H9 (cell line): ENCODE measurements around the gene NEUROG1. TPM values are rescaled to one million over a fixed set of nuclear protein-coding genes. Genes with fewer than 3 reads are reported as not detected.

Experiments
- DNase-seq: peaks from one replicate; pipeline ENCODE4 v3.0.0-alpha.2; 2017
- H2AFZ ChIP-seq: one replicate; pipeline ENCODE4 v1.6.1; 2013; ENCODE audit warnings: mild to moderate bottlenecking, low read length, control low read depth, moderate library complexity
- H2AK5ac ChIP-seq: 2 replicates; pipeline ENCODE4 v1.6.1; 2013; ENCODE audit warnings: low read length, control low read depth, mixed read lengths; ENCODE audit not compliant: insufficient read length
- H2BK120ac ChIP-seq: one replicate; pipeline ENCODE4 v1.6.1; 2013; ENCODE audit warnings: low read depth, mild to moderate bottlenecking, low read length, control low read depth, inconsistent platforms; ENCODE audit not compliant: poor library complexity, severe bottlenecking
- H2BK12ac ChIP-seq: 2 replicates; pipeline ENCODE4 v1.6.1; 2013; ENCODE audit warnings: low read length, control low read depth, mixed read lengths, low read depth; ENCODE audit not compliant: insufficient read length
- H2BK15ac ChIP-seq: 2 replicates; pipeline ENCODE4 v1.6.1; 2013; ENCODE audit warnings: low read depth, low read length, control low read depth
- H2BK20ac ChIP-seq: one replicate; pipeline ENCODE4 v1.6.1; 2013; ENCODE audit warnings: low read depth, mild to moderate bottlenecking, low read length, control low read depth, inconsistent platforms; ENCODE audit not compliant: poor library complexity, severe bottlenecking
- H2BK5ac ChIP-seq: 2 replicates; pipeline ENCODE4 v1.6.1; 2013; ENCODE audit warnings: low read length, control low read depth, mixed read lengths; ENCODE audit not compliant: insufficient read length
- H3K14ac ChIP-seq: 2 replicates; pipeline ENCODE4 v1.6.1; 2013; ENCODE audit warnings: low read length, control low read depth; ENCODE audit not compliant: insufficient read depth
- H3K18ac ChIP-seq: 2 replicates; pipeline ENCODE4 v1.6.1; 2013; ENCODE audit warnings: low read depth, mild to moderate bottlenecking, mixed read lengths, low read length, control low read depth; ENCODE audit not compliant: insufficient read length
- H3K23ac ChIP-seq: 2 replicates; pipeline ENCODE4 v1.6.1; 2013; ENCODE audit warnings: low read length, control low read depth, mixed read lengths, low read depth; ENCODE audit not compliant: insufficient read length
- H3K23me2 ChIP-seq: 2 replicates; pipeline ENCODE4 v1.6.1; 2013; ENCODE audit warnings: low read depth, mild to moderate bottlenecking, mixed read lengths, low read length, control low read depth; ENCODE audit not compliant: insufficient read length, poor library complexity, severe bottlenecking
- H3K27ac ChIP-seq: 2 replicates; pipeline ENCODE4 v1.5.1; 2013; ENCODE audit warnings: low read length, control low read depth, mixed read lengths, low read depth; ENCODE audit not compliant: insufficient read length
- H3K27me3 ChIP-seq: 2 replicates; pipeline ENCODE4 v1.6.1; 2013; ENCODE audit warnings: low read length, control low read depth, inconsistent platforms; ENCODE audit not compliant: insufficient read depth
- H3K4ac ChIP-seq: 2 replicates; pipeline ENCODE4 v1.6.1; 2013; ENCODE audit warnings: low read depth, mild to moderate bottlenecking, control low read depth, inconsistent platforms, low read length, moderate library complexity
- H3K4me1 ChIP-seq: 2 replicates; pipeline ENCODE4 v1.6.1; 2013; ENCODE audit warnings: low read length, control low read depth, inconsistent platforms; ENCODE audit not compliant: insufficient read depth
- H3K4me2 ChIP-seq: 2 replicates; pipeline ENCODE4 v1.6.1; 2013; ENCODE audit warnings: low read length, control low read depth, mixed read lengths; ENCODE audit not compliant: insufficient read length, insufficient read depth
- H3K56ac ChIP-seq: 2 replicates; pipeline ENCODE4 v1.6.1; 2013; ENCODE audit warnings: low read depth, mild to moderate bottlenecking, mixed read lengths, low read length, control low read depth; ENCODE audit not compliant: insufficient read length
- H3K79me1 ChIP-seq: 2 replicates; pipeline ENCODE4 v1.6.1; 2013; ENCODE audit warnings: low read depth, mild to moderate bottlenecking, moderate library complexity, low read length, control low read depth, inconsistent platforms; ENCODE audit not compliant: insufficient read depth, poor library complexity, severe bottlenecking
- H3K79me2 ChIP-seq: 2 replicates; pipeline ENCODE4 v1.6.1; 2013; ENCODE audit warnings: low read length, control low read depth, inconsistent platforms; ENCODE audit not compliant: insufficient read depth
- H3K9ac ChIP-seq: 2 replicates; pipeline ENCODE4 v1.6.1; 2013; ENCODE audit warnings: low read length, control low read depth, mixed read lengths; ENCODE audit not compliant: insufficient read length; ENCODE audit errors: extremely low read depth
- H3K9me3 ChIP-seq: one replicate; pipeline ENCODE4 v1.6.1; 2013; ENCODE audit warnings: low read depth, low read length, inconsistent platforms; ENCODE audit not compliant: control insufficient read depth
- H3T11ph ChIP-seq: one replicate; pipeline ENCODE4 v1.6.1; 2013; ENCODE audit warnings: mild to moderate bottlenecking, low read length, control low read depth, inconsistent platforms
- H4K20me1 ChIP-seq: one replicate; pipeline ENCODE4 v1.6.1; 2013; ENCODE audit not compliant: control insufficient read depth, insufficient read length, insufficient read depth
- H4K5ac ChIP-seq: 2 replicates; pipeline ENCODE4 v1.6.1; 2013; ENCODE audit warnings: low read depth, mild to moderate bottlenecking, mixed read lengths, low read length, control low read depth; ENCODE audit not compliant: insufficient read length
- H4K8ac ChIP-seq: replicated peaks from 2 replicates; pipeline ENCODE4 v1.6.1; 2013; ENCODE audit warnings: low read length, control low read depth, mixed read lengths, low read depth; ENCODE audit not compliant: insufficient read length
- H4K91ac ChIP-seq: 2 replicates; pipeline ENCODE4 v1.6.1; 2013; ENCODE audit warnings: low read depth, mild to moderate bottlenecking, moderate library complexity, mixed read lengths, low read length, control low read depth; ENCODE audit not compliant: insufficient read length
- H3K27ac Mint-ChIP-seq, 3 experiments: 2 replicates in 2 of 3; 3 replicates in 1 of 3; pipeline ENCODE4 v1.8.0; 2020 to 2021; ENCODE audit warnings: mixed read lengths in 3 of 3, mild to moderate bottlenecking in 1 of 3, moderate library complexity in 1 of 3
- H3K27me3 Mint-ChIP-seq: 2 replicates; pipeline ENCODE4 v1.8.0; 2021; ENCODE audit warnings: low read depth, mild to moderate bottlenecking, moderate library complexity, mixed read lengths
- H3K36me3 Mint-ChIP-seq, 3 experiments: 2 replicates in 2 of 3; 3 replicates in 1 of 3; pipeline ENCODE4 v1.8.0; 2020 to 2021; ENCODE audit warnings: low read depth in 3 of 3, mixed read lengths in 3 of 3; ENCODE audit not compliant: insufficient read depth in 1 of 3
- H3K4me1 Mint-ChIP-seq, 2 experiments: 2 replicates each; pipeline ENCODE4 v1.8.0; 2020; ENCODE audit warnings: mixed read lengths in 2 of 2
- H3K4me3 Mint-ChIP-seq, 2 experiments: 2 replicates in 1 of 2; 3 replicates in 1 of 2; pipeline ENCODE4 v1.8.0; 2020 to 2021; ENCODE audit warnings: mild to moderate bottlenecking in 2 of 2, mixed read lengths in 2 of 2, moderate library complexity in 1 of 2
- H3K9me3 Mint-ChIP-seq, 2 experiments: 2 replicates in 1 of 2; 3 replicates in 1 of 2; pipeline ENCODE4 v1.8.0; 2020; ENCODE audit warnings: mild to moderate bottlenecking in 2 of 2, mixed read lengths in 2 of 2, moderate library complexity in 1 of 2
- CTCF ChIP-seq: fragments of 200-600 bp; sonication (generic); conservative IDR thresholded peaks from 3 replicates; pipeline ENCODE4 v1.8.0; 2021; ENCODE audit warnings: antibody characterized with exemption, mild to moderate bottlenecking
- WGBS: extraction: QIAGEN DNeasy Blood & Tissue Kit; methylation state at CpG from one replicate; pipeline ENCODE4 v1.1.7; 2013; ENCODE audit warnings: missing lambda C conversion rate, low lambda C conversion rate, mixed read lengths; ENCODE audit not compliant: insufficient read length; ENCODE audit errors: extremely low coverage; 5-methylcytosine and 5-hydroxymethylcytosine counted together
- total RNA-seq: library from RNA; stranded (reverse); gene quantifications from 2 replicates; pipeline ENCODE4 v1.2.1, GENCODE V29; 2021

NEUROG1 gene
- total RNA-seq, 1 experiment from 2014 or later = not detected

GRCh38 chr5:135538261-135538660 lies 2.5 kb upstream of the NEUROG1 start:
- Histone ChIP-seq H3K4ac (no peak overlapping the region), H3K4me2 (no peak overlapping the region), H2AFZ (no peak overlapping the region), H3K27ac (no peak overlapping the region), H4K91ac (no peak overlapping the region), H4K8ac (no peak overlapping the region), H3K56ac (no peak overlapping the region), H3K23me2 (peaks cover 13% of the 10 kb centered on the region), H2BK120ac (no peak overlapping the region), H2BK15ac (no peak overlapping the region), H2BK5ac (no peak overlapping the region), H3K9ac (no peak overlapping the region), H3K18ac (no peak overlapping the region), H3K79me2 (no peaks in the 10 kb centered on the region), H4K5ac (no peak overlapping the region), H3K14ac (no peak overlapping the region), H3T11ph (no peak overlapping the region), H3K23ac (no peak overlapping the region), H4K20me1 (no peaks in the 10 kb centered on the region), H3K79me1 (no peaks in the 10 kb centered on the region), H2AK5ac (no peak overlapping the region), H3K4me1 (peaks cover 2% of the 10 kb centered on the region; the same call in 1 of the 2 replicates), H2BK20ac (no peak overlapping the region), H3K27me3 (peaks cover 96% of the 10 kb centered on the region), H3K9me3 (peaks cover 7% of the 10 kb centered on the region), H2BK12ac (no peak overlapping the region)
- peaks cover 18 to 39% of the 10 kb centered on the region in 2 experiments for H3K4me1 Mint-ChIP-seq
- no peak for DNase-seq
- H3K27ac Mint-ChIP-seq = no peak overlapping the region
- no peak overlapping the region for H3K4me3 Mint-ChIP-seq
- no CpG with 5 or more reads among the region's 5 CpGs for WGBS
- H3K36me3 Mint-ChIP-seq = peaks cover 0 to 1% (median 0%) of the 10 kb centered on the region in 3 experiments; a peak in 3 of 7 replicates
- H3K9me3 Mint-ChIP-seq = peaks cover 14 to 18% of the 10 kb centered on the region in 2 experiments
- TF ChIP-seq CTCF = no peak
- H3K27me3 Mint-ChIP-seq = peaks cover 100% of the 10 kb centered on the region
